Heart right ventricle (tissue), 16 donors: Measurements from ENCODE around the gene ZNF555. TPM values are rescaled to one million over a fixed set of nuclear protein-coding genes. Genes with fewer than 3 reads are reported as not detected.

Experiments
- ATAC-seq, 8 donors: fragments of 200-7000 bp; cut with Tn5 transposase; one replicate each; pipeline ENCODE4 v1.9.1; 2020; ENCODE audit warnings: mild to moderate bottlenecking in 8 of 8, moderate library complexity in 8 of 8, moderate number of reproducible peaks in 1 of 8
- DNase-seq, 2 donors: peaks; one replicate each; pipeline ENCODE4 v3.0.0-alpha.2; 2020
- H3K27ac ChIP-seq, 10 donors: fragments of 200-600 bp; sonication (generic) in 2 of 10; one replicate each; pipeline versions ENCODE4 v1.5.0 to v1.8.0; 2020 to 2022; ENCODE audit warnings: mild to moderate bottlenecking in 3 of 10
- H3K27me3 ChIP-seq, 7 donors: fragments of 200-600 bp; one replicate each; pipeline ENCODE4 v1.8.0; 2021 to 2022; ENCODE audit warnings: mild to moderate bottlenecking in 2 of 7
- H3K36me3 ChIP-seq, 9 donors: fragments of 200-600 bp; sonication (generic) in 1 of 9; one replicate each; pipeline versions ENCODE4 v1.5.0 to v1.8.0; 2020 to 2022; ENCODE audit warnings: mild to moderate bottlenecking in 2 of 9
- H3K4me1 ChIP-seq, 9 donors: fragments of 200-600 bp; sonication (generic) in 1 of 9; one replicate each; pipeline versions ENCODE4 v1.5.0 to v1.8.0; 2020 to 2022; ENCODE audit warnings: mild to moderate bottlenecking in 4 of 9
- H3K4me3 ChIP-seq, 10 donors: fragments of 200-600 bp; sonication (generic) in 2 of 10; one replicate each; pipeline versions ENCODE4 v1.5.0 to v1.8.0; 2020 to 2022; ENCODE audit warnings: mild to moderate bottlenecking in 7 of 10, moderate library complexity in 2 of 10
- H3K9me3 ChIP-seq, 11 donors: fragments of 200-600 bp in 10 of 11; sonication (generic) in 2 of 11; one replicate each; pipeline versions ENCODE4 v1.5.0 to v1.8.0; 2013 to 2022; ENCODE audit warnings: mild to moderate bottlenecking in 2 of 11, control low read depth in 1 of 11, moderate library complexity in 1 of 11
- WGBS, 2 donors: extraction: QIAGEN DNeasy Blood & Tissue Kit; methylation state at CpG; one replicate each; pipeline ENCODE4 v1.1.7; 2013; ENCODE audit warnings: inconsistent platforms in 1 of 2; 5-methylcytosine and 5-hydroxymethylcytosine counted together
- intact Hi-C, 10 donors: fragments of 100-400 bp; cut with DNase I; formaldehyde crosslinking; loops; one replicate each; pipeline versions ENCODE4 v1.11.1 to v1.14.2; 2022
- polyA plus RNA-seq, 2 donors: library from polyadenylated mRNA; stranded (reverse); fragments of 200-250 nt; gene quantifications; one replicate each; pipeline ENCODE4 v1.2.3, GENCODE V29; 2013
- total RNA-seq, 10 donors: library from RNA; stranded (reverse); fragmentation: NEBNext Ultra II Directional in 3 of 10; extraction: Animal tissue kit (Norgen Biotek cat#: 25700) in 3 of 10; gene quantifications; one replicate each; pipeline versions ENCODE4 v1.2.1 to v1.2.4, GENCODE V29; 2021 to 2023
- TF ChIP-seq, protein P1 (sequence below), 9 donors: fragments of 200-600 bp; sonication (generic) in 2 of 9; IDR thresholded peaks; one replicate each; pipeline versions ENCODE4 v1.5.0 to v1.8.0; 2021 to 2022; ENCODE audit warnings: antibody characterized with exemption in 9 of 9, mild to moderate bottlenecking in 5 of 9, moderate library complexity in 1 of 9
- donor health status: Arrhythmogenic right ventricular cardiomyopathy.
- donor health status: ischemic (EF 13 %, LVEDD 7.1; RV severe dilation, severe dysfunction).
- donor health status: healthy with polysubstance abuse.
- donor health status: DM: no; HTN: yes; CAD: no.
- donor health status: DM: no; HTN: no; CAD: no.
- donor health status: ischemic (EF 25% LVEDD 6.9; RV normal size, moderate dysfunction).
- donor health status: ischemic (EF 25% LVEDD 5.7; RV mildly dilated, moderate dysfunction).
- donor health status: healthy.
- donor health status: DM: yes; HTN: yes; CAD: no.
- donor health status: Ischemic cardiomyopathy.
- donor health status: ischemic (EF 35%, LVEDD 5.7; RV mildly dilated, moderate dysfunction).
- donor health status: nonischemic (EF 11% LVEDD 7.7; RV severe dilation, severe dysfunction).
- donor health status: DM: yes; HTN: yes; CAD: no.
- donor health status: PGD.
- donor health status: ischemic (EF 29% LVEDD 5.4; RV normal size, mild dysfunction).
- donor health status: nonischemic (EF 23%, LVEDD 6.1; RV moderate dilation, normal function).

ZNF555 gene
- total and polyA plus RNA-seq, 12 donors, result 2.6 to 11.3 (median 8.2) TPM

- no peak for ATAC-seq
Observed at GRCh38 chr19:2848616-2849015, 7.3 kb downstream of the ZNF555 start.

DNA sequence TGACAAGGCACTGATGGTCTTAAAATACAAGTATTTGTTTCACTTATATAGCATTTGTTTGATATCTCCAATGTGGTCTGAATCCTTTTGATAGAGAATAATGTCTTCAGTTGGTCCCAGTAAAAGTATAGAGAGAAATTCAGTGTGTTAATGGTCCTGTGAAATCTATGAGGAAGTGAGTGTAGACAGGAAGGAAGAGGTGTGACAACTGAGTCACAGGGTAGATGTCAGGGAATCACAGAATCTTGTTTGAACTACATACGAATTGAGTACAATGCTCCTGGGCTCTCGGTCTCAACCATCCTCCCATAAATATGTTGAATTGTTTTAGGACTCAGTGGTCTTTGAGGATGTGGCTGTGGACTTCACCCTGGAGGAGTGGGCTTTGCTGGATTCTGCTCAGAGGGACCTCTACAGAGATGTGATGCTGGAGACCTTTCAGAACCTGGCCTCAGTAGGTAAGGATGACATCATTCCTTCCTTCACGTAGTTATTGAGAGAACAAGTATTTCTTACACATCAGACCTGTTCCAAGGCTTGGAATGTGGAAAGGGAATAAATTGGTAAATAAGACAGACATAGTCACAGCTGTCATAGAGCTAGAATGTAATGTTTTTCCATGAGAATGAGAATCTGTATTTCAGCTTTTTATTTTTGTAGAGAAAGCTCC, 9.1 kb downstream of the ZNF555 start:
- no peak overlapping the region for H3K27ac ChIP-seq
- H3K4me1 ChIP-seq, result peaks cover 0 to 12% (median 6%) of the 10 kb centered on the region in 9 donors
- 87 to 88% methylated on average over 3 of the region's 3 CpGs for WGBS, 2 donors
- H3K36me3 ChIP-seq, result peaks cover 19 to 83% (median 52%) of the 10 kb centered on the region in 9 donors
- no peaks in the 10 kb centered on the region for H3K27me3 ChIP-seq
- H3K4me3 ChIP-seq, result no peak overlapping the region
- H3K9me3 ChIP-seq, result peaks cover 0 to 100% (median 60%) of the 10 kb centered on the region in 11 donors
- TF ChIP-seq, protein P1, sequence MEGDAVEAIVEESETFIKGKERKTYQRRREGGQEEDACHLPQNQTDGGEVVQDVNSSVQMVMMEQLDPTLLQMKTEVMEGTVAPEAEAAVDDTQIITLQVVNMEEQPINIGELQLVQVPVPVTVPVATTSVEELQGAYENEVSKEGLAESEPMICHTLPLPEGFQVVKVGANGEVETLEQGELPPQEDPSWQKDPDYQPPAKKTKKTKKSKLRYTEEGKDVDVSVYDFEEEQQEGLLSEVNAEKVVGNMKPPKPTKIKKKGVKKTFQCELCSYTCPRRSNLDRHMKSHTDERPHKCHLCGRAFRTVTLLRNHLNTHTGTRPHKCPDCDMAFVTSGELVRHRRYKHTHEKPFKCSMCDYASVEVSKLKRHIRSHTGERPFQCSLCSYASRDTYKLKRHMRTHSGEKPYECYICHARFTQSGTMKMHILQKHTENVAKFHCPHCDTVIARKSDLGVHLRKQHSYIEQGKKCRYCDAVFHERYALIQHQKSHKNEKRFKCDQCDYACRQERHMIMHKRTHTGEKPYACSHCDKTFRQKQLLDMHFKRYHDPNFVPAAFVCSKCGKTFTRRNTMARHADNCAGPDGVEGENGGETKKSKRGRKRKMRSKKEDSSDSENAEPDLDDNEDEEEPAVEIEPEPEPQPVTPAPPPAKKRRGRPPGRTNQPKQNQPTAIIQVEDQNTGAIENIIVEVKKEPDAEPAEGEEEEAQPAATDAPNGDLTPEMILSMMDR (IDR thresholded peaks at IDR 0.05), result no peak
- intact Hi-C loops, result no loop called here
- DNase-seq (no peak), ATAC-seq (no peak)

More at GRCh38 chr19:2848616-2849015, 7.3 kb downstream of the ZNF555 start:
- H3K36me3 ChIP-seq, result peaks cover 19 to 72% (median 36%) of the 10 kb centered on the region in 9 donors
- no peak overlapping the region for H3K4me3 ChIP-seq
- H3K27ac ChIP-seq, result no peak overlapping the region
- WGBS, 2 donors, result 76 to 87% methylated on average over 4 of the region's 4 CpGs
- H3K27me3 ChIP-seq, result no peaks in the 10 kb centered on the region
- intact Hi-C loops, result no loop called here
- TF ChIP-seq, protein P1 (IDR thresholded peaks at IDR 0.05), result no peak
- peaks cover 0 to 18% (median 8%) of the 10 kb centered on the region in 9 donors for H3K4me1 ChIP-seq
- DNase-seq, result no peak
- H3K9me3 ChIP-seq, result peaks cover 0 to 89% (median 44%) of the 10 kb centered on the region in 11 donors

DNA sequence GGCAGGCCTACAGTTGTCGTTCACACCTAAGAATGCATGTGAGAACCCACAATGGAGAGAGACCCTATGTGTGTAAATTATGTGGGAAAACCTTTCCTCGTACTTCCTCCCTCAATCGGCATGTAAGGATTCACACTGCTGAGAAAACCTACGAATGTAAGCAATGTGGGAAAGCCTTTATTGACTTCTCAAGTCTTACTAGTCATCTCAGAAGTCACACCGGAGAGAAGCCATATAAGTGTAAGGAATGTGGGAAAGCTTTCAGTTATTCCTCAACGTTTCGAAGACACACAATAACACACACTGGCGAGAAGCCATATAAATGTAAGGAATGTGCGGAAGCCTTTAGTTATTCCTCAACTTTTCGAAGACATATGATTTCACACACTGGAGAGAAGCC, 11.3 kb downstream of the ZNF555 start:
- ATAC-seq (no peak), DNase-seq (no peak)
- Histone ChIP-seq H3K27me3 (no peaks in the 10 kb centered on the region), H3K4me3 (no peak overlapping the region), H3K9me3 (peaks cover 0 to 100% (median 69%) of the 10 kb centered on the region in 11 donors), H3K4me1 (no peaks in the 10 kb centered on the region), H3K36me3 (peaks cover 19 to 93% (median 52%) of the 10 kb centered on the region in 9 donors), H3K27ac (no peak overlapping the region)
- 97 to 98% methylated on average over 10 of the region's 10 CpGs for WGBS, 2 donors
- TF ChIP-seq, protein P1 (IDR thresholded peaks at IDR 0.05), result no peak
- intact Hi-C loops, result no loop called here

DNA sequence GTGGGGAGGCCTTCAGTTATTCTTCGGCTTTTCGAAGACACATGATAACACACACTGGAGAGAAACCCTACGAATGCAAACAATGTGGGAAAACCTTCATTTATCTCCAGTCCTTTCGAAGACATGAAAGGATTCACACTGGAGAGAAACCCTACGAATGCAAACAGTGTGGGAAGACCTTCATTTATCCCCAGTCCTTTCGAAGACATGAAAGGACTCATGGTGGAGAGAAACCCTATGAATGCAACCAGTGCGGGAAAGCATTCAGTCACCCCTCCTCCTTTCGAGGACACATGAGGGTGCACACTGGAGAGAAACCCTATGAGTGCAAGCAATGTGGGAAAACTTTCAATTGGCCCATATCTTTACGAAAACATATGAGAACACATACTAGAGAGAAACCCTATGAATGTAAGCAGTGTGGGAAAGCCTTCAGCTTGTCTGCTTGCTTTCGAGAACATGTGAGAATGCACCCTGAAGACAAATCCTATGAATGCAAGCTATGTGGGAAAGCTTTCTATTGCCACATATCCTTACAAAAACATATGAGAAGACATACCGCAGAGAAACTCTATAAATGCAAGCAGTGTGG, 11.8 kb downstream of the ZNF555 start:
- Histone ChIP-seq H3K27ac (no peak overlapping the region), H3K4me3 (no peak overlapping the region), H3K27me3 (no peaks in the 10 kb centered on the region), H3K36me3 (peaks cover 19 to 93% (median 52%) of the 10 kb centered on the region in 9 donors), H3K9me3 (peaks cover 0 to 100% (median 66%) of the 10 kb centered on the region in 11 donors), H3K4me1 (no peaks in the 10 kb centered on the region)
- TF ChIP-seq, protein P1 (IDR thresholded peaks at IDR 0.05), result no peak
- DNase-seq (no peak), ATAC-seq (no peak)
- intact Hi-C loops, result no loop called here
- WGBS, 2 donors, result 98 to 99% methylated on average over 11 of the region's 11 CpGs
